K562 (cell line): ENCODE results near the gene ATOSA. TPM values are rescaled to one million over a fixed set of nuclear protein-coding genes. Genes with fewer than 3 reads are reported as not detected.

Experiments used
- ARID1B ChIP-seq: fragments of 450-650 bp; IDR thresholded peaks from 2 replicates; pipeline ENCODE4 v1.6.1; 2016; ENCODE audit warnings: antibody characterized with exemption, mild to moderate bottlenecking, inconsistent platforms
- BHLHE40 ChIP-seq: IDR thresholded peaks from 2 replicates; pipeline ENCODE4 v1.6.1; 2011; ENCODE audit warnings: low read length, improper control_type of control experiment
- DACH1 ChIP-seq: fragments of 450-650 bp; IDR thresholded peaks from 2 replicates; pipeline ENCODE4 v1.6.1; 2018; ENCODE audit not compliant: partially characterized antibody
- DMBX1 ChIP-seq: fragments of 250-450 bp; sonication (Bioruptor Pico); IDR thresholded peaks from 2 replicates; pipeline ENCODE4 v1.8.0; 2022; ENCODE audit warnings: inconsistent platforms, mild to moderate bottlenecking, moderate library complexity, borderline replicate concordance
- FOXP4 ChIP-seq: sonication (generic); formaldehyde crosslinking; IDR thresholded peaks from 2 replicates; pipeline ENCODE4 v1.8.0; 2022; ENCODE audit warnings: mild to moderate bottlenecking, missing genetic modification reagents, borderline replicate concordance
- GTF3C2 ChIP-seq: IDR thresholded peaks from 3 replicates; pipeline ENCODE4 v1.6.1; 2011; ENCODE audit warnings: borderline replicate concordance, mild to moderate bottlenecking, moderate library complexity; ENCODE audit not compliant: insufficient read length; ENCODE audit errors: extremely low read depth
- MAFG ChIP-seq: fragments of 450-650 bp; conservative IDR thresholded peaks from 2 replicates; pipeline ENCODE4 v1.6.1; 2016; ENCODE audit warnings: missing genetic modification characterization, missing compliant biosample characterization
- MXI1 ChIP-seq: IDR thresholded peaks from 2 replicates; pipeline ENCODE4 v1.6.1; 2011; ENCODE audit warnings: low read depth, mild to moderate bottlenecking, improper control_type of control experiment, low read length
- RBM17 ChIP-seq: fragments of 200-400 bp; formaldehyde crosslinking; IDR thresholded peaks from 2 replicates; pipeline ENCODE4 v1.6.1; 2017; ENCODE audit warnings: low read depth, mild to moderate bottlenecking, low read length, borderline replicate concordance
- SRF ChIP-seq, 2 experiments: fragments of 250-450, 450-650 bp in 1 of 2; sonication (Bioruptor Pico) in 1 of 2; sonication (generic) in 1 of 2; formaldehyde crosslinking; IDR thresholded peaks; 2 replicates each; pipeline versions ENCODE4 v1.5.0 to v1.5.1; 2020 to 2022; ENCODE audit warnings: mild to moderate bottlenecking in 1 of 2, missing genetic modification reagents in 1 of 2
- ZBTB26 ChIP-seq: fragments of 450-650 bp; formaldehyde crosslinking; IDR thresholded peaks from 2 replicates; pipeline ENCODE4 v1.4.0; 2022; ENCODE audit warnings: missing genetic modification characterization
- ZNF263 ChIP-seq: sonication (generic); formaldehyde crosslinking; IDR thresholded peaks from 2 replicates; pipeline ENCODE4 v1.8.0; 2022; ENCODE audit warnings: mild to moderate bottlenecking, missing genetic modification reagents, borderline replicate concordance
- ZNF436 ChIP-seq: fragments of 250-450, 450-650 bp; sonication (Bioruptor Pico); formaldehyde crosslinking; IDR thresholded peaks from 2 replicates; pipeline ENCODE4 v1.7.0; 2020; ENCODE audit warnings: mild to moderate bottlenecking
- ZNF449 ChIP-seq: fragments of 250-450 bp; sonication (Bioruptor Pico); IDR thresholded peaks from 2 replicates; pipeline ENCODE4 v1.8.0; 2022; ENCODE audit warnings: moderate library complexity, mild to moderate bottlenecking, inconsistent platforms
- polyA plus RNA-seq, 8 experiments: library from polyadenylated mRNA; depleted of rRNA in 4 of 8; stranded (reverse) in 5 of 8; unstranded in 3 of 8; fragments of >200 nt; fragmentation: Nextera tagmentation in 2 of 8; fragmentation: Illumina TruSeq in 1 of 8; extraction: Ambion mirVana in 2 of 8; extraction: Trizol in 1 of 8; gene quantifications; 2 replicates each; pipeline versions ENCODE4 v1.2.1 to v1.2.3, GENCODE V29; 2011 to 2014; ENCODE audit warnings: inconsistent platforms in 1 of 8, missing spikeins in 1 of 8
- total RNA-seq, 7 experiments: library from RNA; depleted of rRNA in 6 of 7; stranded (reverse); fragments of >200 nt in 6 of 7; fragmentation: Illumina TruSeq in 2 of 7; extraction: Trizol in 2 of 7; gene quantifications; 2 replicates each; pipeline versions ENCODE4 v1.2.1 to v1.2.3, GENCODE V29; 2011 to 2021; ENCODE audit warnings: low replicate concordance in 1 of 7

Gene ATOSA
- total and polyA plus RNA-seq, 9 of the 15 experiments (the other 6 are each of a cell fraction or from before 2014, with no cell fraction given) = 2.0 to 6.1 (median 3.9) TPM

- TF ChIP-seq ARID1B = no peak
- TF ChIP-seq BHLHE40 = peak; percentile 83
- TF ChIP-seq FOXP4 = no peak
- peak; percentile 49; the same call in 1 of the 2 replicates for TF ChIP-seq MXI1
- TF ChIP-seq ZNF449 = no peak
- TF ChIP-seq DMBX1 = no peak
- no peak for TF ChIP-seq MAFG (tag)
- TF ChIP-seq DACH1 = no peak
- peak; percentile 85 for TF ChIP-seq ZNF263 (CRISPR knock-in tag)
- no peak for TF ChIP-seq ZBTB26
- TF ChIP-seq SRF (CRISPR knock-in tag; IDR thresholded peaks at IDR 0.05) = no peak
- no peak for TF ChIP-seq ZNF436
- TF ChIP-seq GTF3C2 = no peak
- TF ChIP-seq RBM17 = no peak
Measured at GRCh38 chr15:52679232-52680040, at the start of gene ATOSA (continued).
